GM12872 (cell line): Measurements from ENCODE around the gene PFDN1.

Source experiments
- CTCF ChIP-seq: IDR thresholded peaks from 3 replicates; pipeline ENCODE4 v1.5.1; 2011; ENCODE audit warnings: low read depth, mild to moderate bottlenecking, low read length, moderate library complexity; ENCODE audit not compliant: insufficient read depth

Gene PFDN1

GRCh38 chr5:140338908-140339307 lies 36.0 kb upstream of the PFDN1 start:
- TF ChIP-seq CTCF: no peak

DNA sequence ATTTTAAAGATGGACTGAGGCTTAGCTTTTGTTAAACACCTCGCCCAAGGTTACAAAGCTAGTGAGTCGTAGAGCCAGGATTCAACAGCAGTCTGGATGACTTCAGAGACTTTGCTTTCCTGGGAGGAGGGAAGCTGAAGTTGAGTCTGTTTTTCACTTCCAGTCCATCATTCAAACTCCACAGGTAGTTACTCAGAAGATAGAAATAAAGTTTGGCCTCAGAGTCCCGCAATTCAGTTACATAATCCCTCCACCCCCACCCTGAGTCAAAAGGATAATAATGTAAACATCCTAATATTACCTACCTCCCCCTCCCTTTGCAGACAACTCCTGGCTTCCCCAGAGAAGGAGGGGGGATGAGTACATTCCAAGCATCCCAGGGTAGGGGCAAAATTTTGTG lies 35.4 kb upstream of the PFDN1 start:
- TF ChIP-seq CTCF: no peak

DNA sequence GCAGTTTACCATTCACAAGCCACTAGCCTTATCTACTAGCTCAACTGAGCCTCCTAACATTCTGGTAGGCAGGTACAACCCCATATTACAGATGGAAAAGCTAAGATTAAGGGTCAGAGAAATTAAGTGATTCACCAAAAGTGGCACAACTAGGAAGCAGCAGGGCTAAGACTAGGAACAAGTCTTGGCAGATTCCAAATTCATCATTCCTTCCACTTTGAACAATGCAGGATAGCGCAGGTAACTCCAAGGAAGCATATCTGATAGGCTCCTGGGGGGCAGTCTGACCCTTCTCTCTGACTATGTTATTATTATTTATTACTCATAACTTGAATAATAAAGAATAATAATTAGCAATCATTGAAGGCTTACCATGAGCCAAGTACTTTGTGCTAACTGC lies 35.0 kb upstream of the PFDN1 start:
- TF ChIP-seq CTCF: no peak

DNA sequence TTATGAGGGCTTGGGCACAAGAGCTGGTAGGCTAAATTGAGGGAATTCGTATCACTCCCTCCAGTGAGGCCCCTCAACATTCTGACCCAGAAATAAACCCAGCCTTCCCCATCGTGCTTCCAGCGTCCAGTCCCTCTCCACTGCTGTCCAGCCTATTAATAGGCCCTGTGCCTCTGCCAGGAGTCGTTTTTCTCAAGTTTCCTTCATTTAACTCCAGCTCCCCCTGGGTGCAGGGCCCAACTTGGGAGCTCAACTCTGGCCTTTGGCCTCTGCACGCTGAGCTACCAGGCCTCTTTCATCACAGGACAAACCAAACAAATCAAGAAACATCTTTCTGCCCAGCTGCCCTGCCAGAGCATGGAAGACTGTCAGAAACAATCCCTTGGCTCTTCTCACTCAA lies 33.5 kb upstream of the PFDN1 start:
- TF ChIP-seq CTCF: no peak

GRCh38 chr5:140331638-140332037 lies 28.7 kb upstream of the PFDN1 start:
- TF ChIP-seq CTCF: no peak

DNA sequence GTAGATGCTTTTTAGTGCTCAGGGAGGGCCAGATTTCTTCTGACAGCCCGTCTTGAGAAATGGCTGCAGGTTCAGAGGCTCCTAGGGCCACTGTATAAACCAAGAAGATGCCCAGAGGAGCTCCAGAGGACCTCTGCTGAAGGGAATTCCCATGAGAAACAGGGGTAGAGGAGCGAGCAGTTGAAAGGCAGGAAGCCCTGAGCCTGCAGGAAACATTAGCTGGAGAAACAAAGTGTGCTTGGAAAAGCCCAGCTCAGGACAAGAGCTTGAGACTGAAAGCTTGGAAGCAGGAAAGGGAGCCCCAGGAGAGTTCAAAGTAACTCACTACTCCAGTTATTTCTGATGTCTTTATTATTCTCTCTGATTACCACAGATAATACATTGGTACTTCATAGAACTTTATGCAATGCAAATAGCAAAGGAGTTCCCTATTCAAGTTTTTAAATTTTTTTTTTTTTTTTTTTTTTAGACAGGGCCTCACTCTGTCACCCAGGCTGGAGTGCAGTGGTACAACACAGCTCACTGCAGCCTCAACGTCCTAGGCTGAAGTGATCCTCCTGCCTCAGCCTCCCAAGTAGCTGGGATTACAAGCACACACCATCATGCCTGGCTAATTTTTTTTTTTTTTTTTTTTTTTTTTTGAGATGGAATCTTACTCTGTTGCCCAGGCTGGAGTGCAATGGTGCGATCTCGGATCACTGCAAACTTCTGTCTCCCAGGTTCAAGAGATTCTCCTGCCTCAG lies 27.0 kb upstream of the PFDN1 start:
- no peak for TF ChIP-seq CTCF

- no peak for TF ChIP-seq CTCF
Observed at GRCh38 chr5:140328036-140328764, 25.3 kb upstream of the PFDN1 start.
